Measurements from ENCODE around the gene TMEM219.
A peak's percentile ranks its signal among the peaks of the same experiment; 100 is the strongest.

Gene TMEM219

DNA sequence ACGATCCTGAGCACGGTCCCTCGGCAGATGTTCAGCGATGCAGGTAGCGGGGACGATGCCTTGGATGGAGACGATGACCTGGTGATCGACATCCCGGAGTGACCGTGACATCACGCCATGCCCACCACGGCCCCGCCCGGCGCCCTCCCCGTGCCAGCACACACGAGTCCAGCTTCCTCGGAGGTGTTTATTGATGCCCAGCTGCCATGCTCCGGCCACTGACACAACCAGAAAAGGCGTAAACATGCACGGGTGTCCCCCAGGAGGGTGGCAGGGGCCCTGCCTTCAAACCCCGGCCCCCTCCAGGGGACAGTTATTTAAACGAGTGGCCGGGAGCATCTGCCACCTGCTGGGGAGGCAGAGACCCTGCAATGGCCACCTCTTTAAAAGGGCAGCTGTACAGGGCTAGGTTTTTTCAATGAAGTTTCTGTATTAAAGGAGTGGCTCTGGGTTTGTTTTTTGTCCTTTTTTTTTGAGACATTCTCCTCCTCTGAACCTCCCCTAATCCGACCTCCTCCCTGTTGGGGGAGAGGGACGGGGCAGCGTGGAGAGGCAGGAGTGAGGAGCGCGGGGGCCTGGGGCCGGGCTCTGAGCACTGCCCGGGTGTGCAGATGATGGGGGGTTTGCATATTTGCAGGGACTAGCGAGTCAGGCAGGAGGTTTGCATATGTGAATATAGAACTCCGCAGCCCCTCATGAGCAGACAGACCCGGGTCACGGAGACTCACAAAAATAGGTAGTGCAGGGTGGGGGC is 43.6 kb downstream of the TMEM219 start:
- Histone ChIP-seq H3F3A (ENCODE audit: insufficient read depth, low read length) (no peaks in the 10 kb centered on the region), H3K4me2 (ENCODE audit: low read length) (no peak overlapping the region), H4K20me1 (ENCODE audit: insufficient read depth, low read length) (no peaks in the 10 kb centered on the region), H3K4me1 (ENCODE audit: insufficient read depth, low read length, severe bottlenecking) (no peaks in the 10 kb centered on the region), H3K9ac (ENCODE audit: low read length) (no peak overlapping the region), H3K36me3 (ENCODE audit: insufficient read depth, low read length) (peaks cover 23% of the 10 kb centered on the region), H3K9me2 (ENCODE audit: low read depth, low read length) (no peaks in the 10 kb centered on the region), H3K9me3 (ENCODE audit: low read length) (no peaks in the 10 kb centered on the region), H3K79me2 (ENCODE audit: insufficient read depth, low read length) (no peaks in the 10 kb centered on the region), H3K4me3 (ENCODE audit: low read depth, low read length, poor library complexity, severe bottlenecking) (no peak overlapping the region), H2AFZ (ENCODE audit: low read length) (no peak overlapping the region), H3K27me3 (ENCODE audit: insufficient read depth, low read length) (peaks cover 3% of the 10 kb centered on the region), H3K27ac (ENCODE audit: low read depth, low read length, poor library complexity, severe bottlenecking) (no peak overlapping the region)
- no peak for TF ChIP-seq EZH2 (IDR thresholded peaks at IDR 0.05; ENCODE audit: borderline replicate concordance, low read length)
- TF ChIP-seq, protein P1, sequence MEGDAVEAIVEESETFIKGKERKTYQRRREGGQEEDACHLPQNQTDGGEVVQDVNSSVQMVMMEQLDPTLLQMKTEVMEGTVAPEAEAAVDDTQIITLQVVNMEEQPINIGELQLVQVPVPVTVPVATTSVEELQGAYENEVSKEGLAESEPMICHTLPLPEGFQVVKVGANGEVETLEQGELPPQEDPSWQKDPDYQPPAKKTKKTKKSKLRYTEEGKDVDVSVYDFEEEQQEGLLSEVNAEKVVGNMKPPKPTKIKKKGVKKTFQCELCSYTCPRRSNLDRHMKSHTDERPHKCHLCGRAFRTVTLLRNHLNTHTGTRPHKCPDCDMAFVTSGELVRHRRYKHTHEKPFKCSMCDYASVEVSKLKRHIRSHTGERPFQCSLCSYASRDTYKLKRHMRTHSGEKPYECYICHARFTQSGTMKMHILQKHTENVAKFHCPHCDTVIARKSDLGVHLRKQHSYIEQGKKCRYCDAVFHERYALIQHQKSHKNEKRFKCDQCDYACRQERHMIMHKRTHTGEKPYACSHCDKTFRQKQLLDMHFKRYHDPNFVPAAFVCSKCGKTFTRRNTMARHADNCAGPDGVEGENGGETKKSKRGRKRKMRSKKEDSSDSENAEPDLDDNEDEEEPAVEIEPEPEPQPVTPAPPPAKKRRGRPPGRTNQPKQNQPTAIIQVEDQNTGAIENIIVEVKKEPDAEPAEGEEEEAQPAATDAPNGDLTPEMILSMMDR (IDR thresholded peaks at IDR 0.05; ENCODE audit: low read length), result peak; percentile 67; the same call in 1 of the 2 replicates

DNA sequence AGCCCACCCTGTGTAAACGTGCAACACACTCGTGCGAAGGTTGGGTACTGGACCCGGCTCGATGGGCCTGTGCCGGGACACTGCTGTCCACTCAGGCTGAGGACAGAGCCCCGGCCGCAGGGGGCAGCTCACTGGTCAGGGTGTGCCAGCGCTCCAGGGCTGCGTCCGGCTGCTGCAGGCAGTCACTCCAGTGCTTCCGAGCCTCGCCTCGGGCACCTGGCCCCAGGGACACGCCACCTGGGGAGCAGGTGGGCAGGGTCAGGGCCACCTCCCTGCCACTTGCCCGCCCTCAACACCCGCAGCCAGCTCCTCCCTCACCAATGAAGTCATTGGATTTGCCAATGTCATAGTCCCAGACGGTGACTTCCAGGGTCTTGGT is 44.2 kb downstream of the TMEM219 start:
- Histone ChIP-seq H3K4me3 (ENCODE audit: low read depth, low read length, poor library complexity, severe bottlenecking) (no peak overlapping the region), H3K79me2 (ENCODE audit: insufficient read depth, low read length) (no peaks in the 10 kb centered on the region), H2AFZ (ENCODE audit: low read length) (no peak overlapping the region), H3F3A (ENCODE audit: insufficient read depth, low read length) (no peaks in the 10 kb centered on the region), H3K4me2 (ENCODE audit: low read length) (no peak overlapping the region), H3K27me3 (ENCODE audit: insufficient read depth, low read length) (peaks cover 4% of the 10 kb centered on the region), H3K9ac (ENCODE audit: low read length) (no peak overlapping the region), H3K9me2 (ENCODE audit: low read depth, low read length) (no peaks in the 10 kb centered on the region), H3K4me1 (ENCODE audit: insufficient read depth, low read length, severe bottlenecking) (no peaks in the 10 kb centered on the region), H3K36me3 (ENCODE audit: insufficient read depth, low read length) (peaks cover 23% of the 10 kb centered on the region), H3K27ac (ENCODE audit: low read depth, low read length, poor library complexity, severe bottlenecking) (no peak overlapping the region), H4K20me1 (ENCODE audit: insufficient read depth, low read length) (no peaks in the 10 kb centered on the region), H3K9me3 (ENCODE audit: low read length) (no peaks in the 10 kb centered on the region)
- TF ChIP-seq EZH2 (IDR thresholded peaks at IDR 0.05; ENCODE audit: borderline replicate concordance, low read length), result no peak
- TF ChIP-seq, protein P1 (IDR thresholded peaks at IDR 0.05; ENCODE audit: low read length), result no peak

DNA sequence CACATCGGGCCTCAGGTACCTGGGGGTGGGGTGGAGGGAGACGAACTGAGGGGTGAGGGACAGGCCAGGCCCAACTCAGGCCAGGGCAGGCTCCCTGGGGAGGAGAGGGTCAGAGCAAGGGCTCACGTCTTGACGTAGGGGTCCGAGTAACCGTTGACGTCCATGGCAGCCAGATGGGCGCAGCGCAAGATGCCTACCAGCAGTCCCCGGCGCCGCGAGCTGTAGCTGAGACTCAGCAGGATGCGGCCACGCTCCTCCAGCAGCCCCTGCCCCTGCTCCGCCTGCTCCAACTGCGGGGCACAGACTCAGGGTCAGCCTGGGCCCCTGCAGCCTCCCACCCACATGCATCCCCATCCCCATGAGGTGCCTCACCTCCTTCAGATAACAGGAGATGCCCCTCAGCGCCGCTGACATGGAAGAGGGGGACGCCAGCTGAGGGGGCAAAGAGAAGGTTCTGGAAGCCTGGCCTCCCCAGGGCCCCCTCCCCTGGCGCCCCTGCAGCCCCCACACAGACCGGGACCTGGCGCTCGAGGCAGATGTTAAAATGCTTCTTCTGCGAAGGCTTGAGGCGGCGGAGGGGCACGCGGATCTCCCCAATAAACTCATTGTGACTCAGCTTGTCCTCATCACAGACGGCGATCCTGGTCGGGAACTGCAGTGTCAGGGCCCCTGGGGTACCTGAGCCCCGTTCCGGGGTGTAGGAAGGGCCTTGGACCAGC is 44.9 kb downstream of the TMEM219 start:
- Histone ChIP-seq H3K4me3 (ENCODE audit: low read depth, low read length, poor library complexity, severe bottlenecking) (no peak overlapping the region), H3K4me2 (ENCODE audit: low read length) (no peak overlapping the region), H3K9me2 (ENCODE audit: low read depth, low read length) (no peaks in the 10 kb centered on the region), H4K20me1 (ENCODE audit: insufficient read depth, low read length) (no peaks in the 10 kb centered on the region), H2AFZ (ENCODE audit: low read length) (no peak overlapping the region), H3F3A (ENCODE audit: insufficient read depth, low read length) (no peaks in the 10 kb centered on the region), H3K9ac (ENCODE audit: low read length) (no peak overlapping the region), H3K27me3 (ENCODE audit: insufficient read depth, low read length) (peaks cover 4% of the 10 kb centered on the region), H3K27ac (ENCODE audit: low read depth, low read length, poor library complexity, severe bottlenecking) (no peak overlapping the region), H3K4me1 (ENCODE audit: insufficient read depth, low read length, severe bottlenecking) (no peaks in the 10 kb centered on the region), H3K36me3 (ENCODE audit: insufficient read depth, low read length) (peaks cover 17% of the 10 kb centered on the region), H3K9me3 (ENCODE audit: low read length) (no peaks in the 10 kb centered on the region), H3K79me2 (ENCODE audit: insufficient read depth, low read length) (no peaks in the 10 kb centered on the region)
- no peak for TF ChIP-seq EZH2 (IDR thresholded peaks at IDR 0.05; ENCODE audit: borderline replicate concordance, low read length)
- TF ChIP-seq, protein P1 (IDR thresholded peaks at IDR 0.05; ENCODE audit: low read length), result no peak
